ENCODE measurements around the gene INTU.
"Not testable (repeated sequence)": the region's sequence is repeated elsewhere in the genome, so short reads cannot be mapped to it uniquely, and the experiment has no call there.

Gene INTU

DNA sequence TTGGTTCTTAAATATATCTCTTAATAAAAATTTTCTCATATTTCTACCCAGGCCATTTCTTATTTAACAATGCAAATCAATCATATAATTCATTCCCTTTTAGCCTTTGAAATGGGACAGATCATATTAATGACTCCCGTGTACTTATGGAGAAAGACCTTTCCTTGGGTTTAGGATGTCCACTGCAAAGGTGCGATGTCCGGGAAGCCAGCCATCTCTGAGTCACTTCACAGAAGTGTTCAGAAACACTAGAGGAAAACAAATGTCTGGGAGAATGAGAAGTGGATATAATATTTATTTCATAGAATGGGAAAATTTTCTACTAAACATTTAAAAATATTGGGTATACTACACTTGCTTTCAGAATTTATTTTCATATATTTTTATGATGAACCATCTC lies 15.3 kb downstream of the INTU start:
- DNase-seq, result no peak

DNA sequence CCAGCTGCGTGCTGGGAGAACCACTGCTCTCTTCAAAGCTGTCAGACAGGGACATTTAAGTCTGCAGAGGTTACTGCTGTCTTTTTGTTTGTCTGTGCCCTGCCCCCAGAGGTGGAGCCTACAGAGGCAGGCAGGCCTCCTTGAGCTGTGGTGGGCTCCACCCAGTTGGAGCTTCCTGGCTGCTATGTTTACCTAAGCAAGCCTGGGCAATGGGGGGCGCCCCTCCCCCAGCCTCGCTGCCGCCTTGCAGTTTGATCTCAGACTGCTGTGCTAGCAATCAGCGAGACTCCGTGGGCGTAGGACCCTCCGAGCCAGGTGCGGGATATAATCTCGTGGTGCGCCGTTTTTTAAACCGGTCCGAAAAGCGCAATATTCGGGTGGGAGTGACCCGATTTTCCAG lies 22.8 kb downstream of the INTU start:
- DNase-seq, result not testable (repeated sequence)

DNA sequence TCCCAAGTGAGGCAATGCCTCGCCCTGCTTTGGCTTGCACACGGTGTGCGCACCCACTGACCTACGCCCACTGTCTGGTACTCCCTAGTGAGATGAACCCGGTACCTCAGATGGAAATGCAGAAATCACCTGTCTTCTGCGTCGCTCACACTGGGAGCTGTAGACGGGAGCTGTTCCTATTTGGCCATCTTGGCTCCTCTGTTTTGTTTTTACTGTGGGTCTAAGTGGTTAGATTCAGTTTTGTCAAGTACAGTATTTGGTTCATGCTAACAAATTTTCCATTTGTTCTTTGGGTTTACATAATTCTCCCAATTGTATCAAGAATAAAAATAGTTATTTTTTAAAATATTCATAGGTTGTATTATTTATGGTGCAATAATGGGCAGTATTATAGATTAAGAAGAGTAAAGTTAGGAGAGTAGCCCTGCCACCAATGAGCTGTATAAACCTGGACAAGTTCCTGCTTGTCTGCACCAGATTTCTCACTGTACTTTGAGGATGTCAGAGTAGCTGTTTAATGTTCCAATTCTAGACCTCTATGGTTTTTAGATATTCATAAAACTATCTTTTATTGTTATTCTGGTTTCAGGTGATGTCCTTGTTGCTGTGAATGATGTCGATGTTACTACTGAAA lies 23.4 kb downstream of the INTU start:
- DNase-seq, result no peak

DNA sequence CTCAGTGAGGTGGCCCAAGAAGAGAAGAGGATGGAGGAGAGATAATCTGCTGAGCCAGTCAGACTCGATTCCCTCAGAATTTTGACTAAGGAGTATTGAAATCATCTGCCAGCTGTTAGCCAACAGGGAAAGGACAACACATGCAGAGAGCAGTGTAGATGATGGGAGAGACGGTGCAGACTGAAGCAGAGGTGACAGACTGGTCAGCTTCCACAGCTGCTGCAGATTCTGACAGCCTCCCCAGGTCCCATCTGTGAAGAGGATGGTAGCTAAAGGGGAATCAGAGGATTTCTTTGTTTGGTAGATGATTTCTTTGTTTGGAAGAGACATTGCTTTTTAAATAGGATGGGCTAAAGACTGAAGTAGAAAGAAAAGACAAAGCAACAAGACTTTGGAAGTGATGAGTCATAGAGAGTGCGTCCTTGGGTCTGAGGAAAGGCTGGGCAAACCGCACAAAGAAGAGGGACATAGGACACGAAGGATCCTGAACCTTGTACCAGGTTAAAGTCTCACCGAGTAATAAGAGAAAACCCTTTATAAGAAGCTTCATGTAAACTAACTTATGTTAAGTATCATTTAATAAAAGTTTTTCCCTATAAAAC lies 27.6 kb downstream of the INTU start:
- no peak for DNase-seq

DNA sequence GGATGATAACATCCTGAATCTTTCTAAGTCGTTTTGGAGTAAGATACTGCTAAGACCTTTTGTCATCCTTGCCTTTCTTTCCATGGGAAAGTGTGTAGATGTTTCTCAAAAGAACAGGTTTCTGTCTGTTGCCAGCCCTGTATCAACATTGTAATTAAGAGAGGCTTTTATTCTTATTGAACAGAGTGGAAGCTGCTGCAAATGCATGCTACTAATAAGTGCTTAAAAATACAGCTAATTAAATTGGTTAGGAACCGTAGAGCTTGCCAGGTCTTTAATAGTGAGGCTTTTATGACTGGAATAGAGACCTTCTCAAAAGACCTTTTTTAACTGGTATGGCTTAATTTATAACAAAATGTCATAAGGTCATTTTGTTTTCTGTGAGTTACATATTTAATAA lies 34.4 kb downstream of the INTU start:
- DNase-seq, result no peak

DNA sequence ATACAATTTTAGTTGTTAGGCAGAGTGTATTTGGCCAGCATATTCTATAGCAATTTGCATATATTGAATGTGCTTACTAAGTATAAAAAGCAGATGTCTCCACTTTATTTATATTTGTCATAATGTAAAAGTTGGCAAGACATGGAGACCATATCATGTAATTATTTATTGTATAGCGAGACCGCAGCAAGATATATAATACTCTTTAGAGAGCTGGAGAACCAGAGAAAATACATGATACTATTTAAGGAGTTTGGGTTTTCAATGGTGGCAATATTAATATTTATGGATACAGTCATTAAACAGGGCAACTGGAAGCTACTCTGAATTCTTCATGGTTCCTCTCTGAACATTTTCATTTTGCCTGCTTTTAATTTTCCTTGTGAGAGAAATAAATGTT lies 35.0 kb downstream of the INTU start:
- DNase-seq, result no peak

DNA sequence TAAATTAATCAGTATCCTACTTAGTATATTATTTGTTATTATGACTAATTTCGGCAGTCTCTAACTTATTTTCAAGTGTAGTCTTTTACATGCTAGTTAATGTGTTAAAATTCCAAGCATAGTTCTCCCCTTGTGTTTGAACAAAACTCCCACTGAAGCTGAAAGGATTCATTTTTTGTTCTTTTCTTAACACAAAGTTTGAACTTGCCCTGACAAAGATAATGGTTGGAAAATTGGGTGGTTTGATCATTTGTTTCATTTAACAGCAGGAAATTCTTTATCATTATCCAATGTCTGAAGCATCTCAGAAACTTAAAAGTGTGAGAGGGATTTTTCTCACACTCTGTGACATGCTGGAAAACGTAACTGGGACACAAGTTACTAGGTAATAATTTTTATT lies 36.0 kb downstream of the INTU start:
- DNase-seq, result no peak

DNA sequence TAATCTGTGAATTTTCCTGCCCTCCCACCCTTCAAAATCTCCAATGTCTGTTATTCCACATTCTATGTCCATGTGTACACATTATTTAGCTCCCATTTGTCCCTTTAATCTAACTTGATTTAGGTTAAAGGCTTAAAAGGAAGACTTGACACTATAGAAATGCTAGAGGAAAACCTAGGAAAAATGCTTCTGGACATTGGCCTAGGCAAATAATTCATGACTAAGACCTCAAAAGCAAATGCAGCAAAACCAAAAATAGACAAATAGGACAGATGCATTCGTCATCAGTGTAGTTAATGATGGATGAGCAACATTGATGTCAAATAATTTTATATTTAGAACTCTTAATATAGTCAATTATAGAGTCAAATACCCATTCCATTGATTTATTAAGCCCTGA lies 36.9 kb downstream of the INTU start:
- no peak for DNase-seq

DNA sequence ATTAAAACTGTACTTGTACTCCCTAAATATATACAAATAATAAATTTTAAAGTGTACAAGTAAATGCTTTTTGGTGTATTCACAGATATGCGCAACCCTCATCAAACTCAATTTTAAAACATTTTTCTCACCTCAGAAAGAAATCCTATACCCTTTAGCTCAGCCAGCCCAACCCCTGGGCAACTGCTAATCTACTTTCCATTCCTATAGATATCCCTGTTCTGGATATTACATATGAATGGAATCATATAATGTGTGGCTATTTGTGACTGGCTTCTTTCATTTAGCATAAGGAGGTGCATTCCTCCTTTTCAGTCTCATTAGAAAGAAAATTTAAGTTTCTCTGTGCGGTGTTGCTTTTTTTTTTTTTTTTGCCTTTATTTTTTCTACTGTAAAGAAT lies 39.4 kb downstream of the INTU start:
- DNase-seq, result no peak

DNA sequence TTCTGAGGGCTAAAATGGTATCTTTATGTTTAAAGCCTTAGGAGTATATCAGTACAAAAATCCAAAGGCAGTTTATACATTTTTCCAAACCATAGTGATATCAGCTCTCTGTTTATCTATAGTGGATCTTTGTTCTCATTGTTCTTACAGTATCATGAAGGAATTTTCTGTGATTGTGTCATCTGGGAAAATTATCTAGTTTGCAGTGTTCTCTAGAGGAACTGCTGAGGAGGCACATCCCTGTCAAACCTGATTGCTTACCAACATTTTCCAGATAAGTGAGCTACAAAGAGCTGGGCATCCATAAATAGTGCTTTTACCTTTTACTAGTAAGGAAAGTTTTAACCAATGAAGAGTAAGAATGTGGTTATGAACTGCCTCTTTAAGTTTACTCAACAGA lies 52.5 kb downstream of the INTU start:
- no peak for DNase-seq

DNA sequence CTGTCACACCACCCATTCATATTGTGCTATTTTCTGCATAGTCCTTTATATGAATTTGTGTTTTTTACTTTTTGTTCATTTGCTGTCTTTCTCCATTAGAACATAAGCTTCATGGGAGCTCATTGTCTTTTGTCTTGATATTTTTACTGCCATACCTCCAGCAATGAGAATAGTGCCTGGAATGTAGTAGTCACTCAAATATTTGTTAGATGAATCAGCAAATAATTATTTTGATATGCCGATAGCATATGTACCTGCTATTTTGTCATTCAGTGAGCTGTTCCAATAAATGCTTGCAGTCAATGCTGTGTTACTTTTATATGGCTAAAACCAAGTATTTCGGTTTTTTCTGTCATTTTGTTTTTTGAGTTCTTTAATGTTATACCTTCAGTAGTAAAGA lies 53.9 kb downstream of the INTU start:
- no peak for DNase-seq

DNA sequence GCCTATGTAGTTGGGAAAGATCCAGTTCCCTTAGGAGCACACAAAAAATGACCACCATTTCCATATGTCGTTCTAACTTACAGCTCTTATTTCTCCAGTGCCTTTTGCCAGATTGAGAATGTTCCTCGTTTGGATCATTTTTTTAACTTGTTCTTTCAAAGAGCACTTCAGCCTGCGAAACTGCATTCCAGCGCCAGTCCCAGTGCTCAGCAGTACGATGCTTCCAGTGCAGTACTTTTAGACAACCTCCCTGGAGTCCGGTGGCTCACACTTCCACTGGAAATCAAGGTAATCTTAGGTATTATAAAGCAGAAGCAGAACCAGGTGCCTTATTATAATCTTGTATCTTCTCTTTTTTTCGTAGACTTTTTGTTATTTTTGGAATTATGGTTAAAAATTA lies 54.8 kb downstream of the INTU start:
- DNase-seq, result no peak

DNA sequence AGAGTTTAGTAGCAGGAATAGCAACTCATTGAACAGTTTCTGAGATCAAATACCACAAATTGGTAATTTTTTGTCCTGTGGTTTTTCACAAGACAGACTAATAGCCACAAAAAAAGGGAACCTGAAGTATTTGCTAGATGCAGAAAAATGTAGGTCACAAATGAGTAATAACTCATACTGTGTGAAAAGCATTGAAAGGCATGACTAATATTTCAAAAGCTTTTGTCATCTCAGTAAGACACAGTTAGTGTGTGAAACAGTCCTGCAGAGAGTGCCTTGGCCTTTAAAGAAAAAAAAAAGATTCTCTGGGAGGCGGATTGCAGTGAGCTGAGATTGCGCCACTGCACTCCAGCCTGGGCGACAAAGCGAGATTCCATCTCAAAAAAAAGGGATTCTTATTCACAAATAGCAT lies 66.0 kb downstream of the INTU start:
- DNase-seq, result no peak

DNA sequence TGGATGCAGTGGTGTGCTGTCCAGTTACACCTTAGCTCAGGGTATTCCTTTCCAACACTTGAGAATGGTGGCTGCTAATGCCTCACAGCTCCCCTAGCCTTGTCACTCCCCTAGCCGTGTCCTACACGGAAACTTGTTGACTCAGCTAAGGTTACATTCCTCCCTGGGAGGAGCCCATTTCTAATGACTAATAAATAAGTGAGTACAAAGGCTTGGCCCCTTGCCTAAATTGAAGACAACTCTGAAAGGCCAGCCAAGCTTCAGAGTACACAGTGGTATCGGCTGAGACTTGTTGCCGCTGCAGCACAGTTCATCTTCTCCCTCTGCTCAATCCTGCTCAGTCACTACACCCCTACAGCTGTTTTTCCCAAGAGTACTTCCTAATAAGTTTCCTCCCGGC lies 76.2 kb downstream of the INTU start:
- no peak for DNase-seq

DNA sequence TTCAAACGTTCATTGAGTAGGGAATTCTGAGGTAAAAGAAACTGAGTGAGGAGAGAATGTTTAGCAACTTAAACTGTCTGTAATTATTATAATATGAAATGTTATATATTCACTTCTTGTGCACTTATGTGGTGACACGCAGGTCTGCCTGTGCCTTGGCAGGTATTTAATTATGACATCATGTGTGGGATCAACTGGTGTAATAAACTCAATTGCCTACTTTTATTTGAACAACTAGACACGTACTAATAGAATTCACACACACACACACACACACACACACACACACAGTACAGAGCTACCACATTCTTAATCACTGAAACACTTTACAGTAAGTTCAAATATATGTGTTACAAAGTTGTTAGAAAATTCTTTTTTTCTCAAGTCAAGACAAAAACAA lies 76.7 kb downstream of the INTU start:
- DNase-seq, result no peak

DNA sequence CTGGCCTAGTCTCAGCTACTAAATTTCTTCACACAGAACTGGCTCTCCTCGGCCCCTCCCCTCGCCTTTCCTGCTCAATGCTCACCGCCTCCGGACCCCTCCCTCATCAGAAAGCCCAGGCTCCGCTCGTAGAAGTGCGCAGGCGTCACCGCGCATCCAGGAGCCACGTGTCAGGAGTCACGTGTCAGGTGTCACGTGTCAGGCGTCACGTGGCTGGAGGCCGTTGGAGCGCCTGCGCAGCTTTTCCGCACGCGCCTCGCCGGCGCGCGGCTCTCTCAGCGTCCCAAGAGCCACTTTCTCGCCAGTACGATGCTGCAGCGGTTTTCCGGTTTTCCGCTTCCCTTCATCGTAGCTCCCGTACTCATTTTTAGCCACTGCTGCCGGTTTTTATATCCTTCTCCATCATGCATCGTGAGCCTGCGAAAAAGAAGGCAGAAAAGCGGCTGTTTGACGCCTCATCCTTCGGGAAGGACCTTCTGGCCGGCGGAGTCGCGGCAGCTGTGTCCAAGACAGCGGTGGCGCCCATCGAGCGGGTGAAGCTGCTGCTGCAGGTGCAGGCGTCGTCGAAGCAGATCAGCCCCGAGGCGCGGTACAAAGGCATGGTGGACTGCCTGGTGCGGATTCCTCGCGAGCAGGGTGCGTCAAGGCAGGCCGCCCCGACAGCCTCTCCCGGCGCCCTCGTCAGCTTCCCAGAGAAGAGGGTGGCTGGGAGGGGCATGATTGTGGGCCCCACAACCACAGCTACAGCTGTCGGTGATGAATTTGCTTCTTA lies 97.6 kb downstream of the INTU start, which contains the start of gene SLC25A31:
TSS of gene SLC25A31 (plus strand) at position 259 of the 772 bp plus-strand sequence. CDS start at position 405, 146 bp downstream.
- DNase-seq, result no peak

DNA sequence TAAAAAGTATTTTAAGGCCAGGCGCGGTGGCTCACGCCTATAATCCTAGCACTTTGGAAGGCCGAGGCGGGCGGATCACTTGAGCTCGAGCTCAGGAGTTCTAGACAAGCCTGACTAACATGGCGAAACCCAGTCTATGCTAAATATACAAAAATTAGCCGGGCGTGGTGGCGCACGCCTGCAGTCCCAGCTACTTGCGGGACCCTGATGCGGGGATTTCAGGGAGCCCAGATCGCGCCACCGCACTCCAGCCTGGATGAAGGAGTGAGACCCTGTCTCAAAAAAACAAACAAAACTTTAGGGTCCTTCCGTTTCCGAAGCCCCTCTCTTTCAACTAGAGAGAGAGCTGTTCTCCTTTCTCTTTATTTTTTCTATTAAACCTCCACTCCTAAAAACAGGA lies 98.6 kb downstream of the INTU start:
- no peak for DNase-seq

DNA sequence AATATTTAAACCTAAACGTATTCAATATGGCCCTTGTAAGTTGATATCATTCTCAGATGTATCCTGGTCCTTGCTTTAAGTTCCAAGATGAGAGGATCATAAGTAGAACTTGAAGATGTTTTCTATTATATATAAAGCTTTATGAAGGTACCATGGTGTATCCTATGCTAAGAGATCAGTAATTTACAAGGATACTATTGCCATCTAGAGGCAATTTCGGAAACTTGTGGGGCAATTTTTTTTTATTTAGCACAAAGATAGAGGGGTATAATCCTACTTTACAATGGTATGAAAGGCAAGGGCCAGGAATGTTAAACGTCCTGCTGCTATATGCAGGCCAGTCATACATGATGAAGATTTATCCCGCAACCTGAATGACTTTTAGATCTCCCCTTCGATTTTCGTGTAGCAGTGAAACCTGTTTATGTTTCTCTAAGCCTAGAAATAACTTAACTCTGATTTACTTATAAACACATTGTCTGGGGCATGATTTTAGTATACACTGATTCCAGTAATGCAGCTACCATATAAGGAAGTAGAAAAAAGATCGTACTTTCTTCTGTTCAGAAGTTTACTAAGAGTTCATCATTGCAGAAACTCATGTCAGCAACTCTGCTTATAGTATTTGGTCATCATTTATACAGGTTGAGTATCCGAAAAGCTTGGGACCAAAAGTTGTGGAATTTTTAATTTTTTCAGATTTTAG lies 100.0 kb downstream of the INTU start:
- no peak for DNase-seq

DNA sequence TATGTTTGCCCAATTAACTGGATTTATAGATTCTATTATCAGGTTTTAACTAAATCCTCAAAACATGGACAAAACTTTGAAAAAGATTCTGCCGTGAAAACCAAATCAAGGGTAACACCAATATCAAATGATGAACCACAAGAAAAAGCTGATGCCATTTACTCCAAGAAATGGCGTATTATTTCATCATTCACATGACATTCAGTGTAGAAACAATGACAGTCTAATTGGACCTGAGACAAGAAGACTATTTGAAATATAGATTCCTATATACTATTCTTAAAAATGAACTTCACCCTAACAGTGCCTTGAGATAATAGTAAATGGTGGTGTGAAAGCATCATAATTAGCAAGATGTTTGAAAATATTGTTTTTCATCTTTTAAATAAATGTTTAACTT lies 102.2 kb downstream of the INTU start:
- DNase-seq, result no peak

DNA sequence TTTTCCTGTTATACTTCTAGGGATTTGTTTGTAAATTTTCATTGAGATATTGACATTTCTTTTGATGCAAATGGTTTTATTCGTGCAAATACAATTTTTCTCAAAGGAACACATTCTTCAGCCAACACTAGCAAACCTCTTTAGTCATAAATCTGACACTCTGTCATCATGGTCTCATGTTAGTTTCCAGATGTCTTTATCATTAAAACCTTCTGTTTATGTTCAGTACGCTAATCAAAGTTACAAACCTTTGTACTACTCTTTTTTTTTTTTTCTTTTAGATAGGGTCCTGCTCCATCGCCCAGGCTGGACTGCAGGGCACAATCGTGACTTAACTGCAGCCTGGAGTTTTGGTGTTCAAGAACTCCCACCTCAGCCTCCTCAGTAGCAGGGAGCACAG lies 104.5 kb downstream of the INTU start:
- no peak for DNase-seq

DNA sequence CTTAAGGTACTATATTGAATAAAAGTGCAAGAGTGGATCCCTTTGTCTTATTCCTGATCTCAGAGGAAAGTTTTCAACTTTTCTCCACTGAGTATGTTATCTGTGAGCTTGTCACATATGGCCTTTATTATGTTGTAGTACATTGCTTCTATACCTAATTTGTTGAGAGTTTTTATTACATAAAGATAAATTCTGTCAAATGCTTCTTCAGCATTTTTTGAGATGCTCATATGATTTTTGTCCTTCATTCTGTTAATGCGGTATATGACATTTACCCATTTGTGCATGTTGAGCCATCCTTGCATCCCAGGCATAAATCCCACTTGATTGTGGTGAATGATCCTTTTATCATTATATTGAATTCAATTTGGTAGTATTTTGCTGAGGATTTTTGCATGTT lies 108.5 kb downstream of the INTU start:
- no peak for DNase-seq

DNA sequence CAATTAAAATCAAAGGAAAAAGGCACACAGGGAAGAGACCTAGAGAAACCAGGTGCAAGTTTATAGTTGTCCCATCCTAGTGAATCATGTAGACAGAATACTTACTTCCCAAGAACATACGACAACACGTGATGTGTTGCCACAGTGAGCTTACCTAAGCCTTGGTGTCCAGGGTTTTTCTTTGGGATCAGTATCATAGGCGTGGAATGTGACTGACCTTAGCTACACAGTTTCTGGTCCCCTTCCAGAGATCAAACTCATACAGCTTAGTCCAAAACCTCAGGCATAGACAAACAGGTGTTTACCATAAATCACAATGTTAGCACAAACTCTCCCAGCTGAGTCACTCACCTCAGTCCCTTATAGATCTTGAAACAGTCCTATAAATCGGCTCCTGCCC lies 115.1 kb downstream of the INTU start:
- no peak for DNase-seq

DNA sequence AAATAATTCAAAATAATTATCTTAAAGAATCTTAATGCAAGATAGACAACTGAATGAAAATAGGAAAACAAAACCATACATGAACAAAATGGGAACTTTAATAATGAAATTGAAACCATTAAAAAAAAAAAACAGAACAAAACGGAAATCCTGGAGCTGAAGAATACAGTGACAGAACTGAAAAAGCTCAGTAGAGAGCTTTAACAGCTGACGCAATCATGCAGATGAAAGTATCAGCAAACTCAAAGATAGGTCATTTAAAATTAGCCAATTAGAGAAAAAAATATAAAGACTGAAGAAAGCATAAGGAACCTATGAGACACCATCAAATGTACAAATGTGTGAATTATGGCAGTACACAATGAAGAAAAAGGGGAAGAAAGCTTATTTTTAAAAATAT lies 116.2 kb downstream of the INTU start:
- DNase-seq, result no peak

DNA sequence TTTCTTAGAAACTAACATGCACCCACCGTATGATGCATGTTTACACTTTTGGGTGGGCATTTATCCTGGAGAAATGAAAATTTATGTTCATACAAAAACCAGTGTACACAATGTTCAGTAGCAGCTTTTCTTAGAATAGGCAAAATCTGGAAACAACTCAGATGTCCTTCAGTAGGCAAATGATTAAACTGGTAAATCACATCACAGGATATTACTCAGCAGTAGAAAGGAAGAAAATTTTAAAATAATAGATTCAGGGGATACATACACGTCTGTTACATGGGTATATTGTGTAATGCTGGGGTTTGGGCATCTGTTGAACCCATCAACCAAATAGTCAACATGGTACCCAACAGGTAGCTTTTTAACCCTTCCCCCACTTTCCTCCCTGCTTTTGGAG lies 124.1 kb downstream of the INTU start:
- DNase-seq, result no peak
